H7 (cell line): Measurements from ENCODE around the gene JOSD1. TPM values are rescaled to one million over a fixed set of nuclear protein-coding genes. Genes with fewer than 3 reads are reported as not detected.

Experiments
- DNase-seq: peaks from one replicate; pipeline ENCODE4 v3.0.0; 2012
- H3K27me3 ChIP-seq: 2 replicates; pipeline ENCODE4 v1.6.0; 2011; ENCODE audit warnings: mild to moderate bottlenecking, low read length; ENCODE audit not compliant: control insufficient read depth, insufficient read depth
- H3K36me3 ChIP-seq: replicated peaks from 2 replicates; pipeline ENCODE4 v1.5.1; 2011; ENCODE audit warnings: low read length; ENCODE audit not compliant: control insufficient read depth, insufficient read depth
- H3K4me3 ChIP-seq: 2 replicates; pipeline ENCODE4 v1.5.1; 2011; ENCODE audit warnings: low read depth, mild to moderate bottlenecking, control low read depth, low read length, moderate library complexity; ENCODE audit not compliant: insufficient read depth
- total RNA-seq: library from RNA; depleted of rRNA; stranded (reverse); fragments of >200 nt; shearing (Covaris generic); gene quantifications from 2 replicates; pipeline ENCODE4 v1.2.3, GENCODE V29; 2014

JOSD1 gene
- total RNA-seq, 1 experiment from 2014 or later: 33.8 TPM

DNA sequence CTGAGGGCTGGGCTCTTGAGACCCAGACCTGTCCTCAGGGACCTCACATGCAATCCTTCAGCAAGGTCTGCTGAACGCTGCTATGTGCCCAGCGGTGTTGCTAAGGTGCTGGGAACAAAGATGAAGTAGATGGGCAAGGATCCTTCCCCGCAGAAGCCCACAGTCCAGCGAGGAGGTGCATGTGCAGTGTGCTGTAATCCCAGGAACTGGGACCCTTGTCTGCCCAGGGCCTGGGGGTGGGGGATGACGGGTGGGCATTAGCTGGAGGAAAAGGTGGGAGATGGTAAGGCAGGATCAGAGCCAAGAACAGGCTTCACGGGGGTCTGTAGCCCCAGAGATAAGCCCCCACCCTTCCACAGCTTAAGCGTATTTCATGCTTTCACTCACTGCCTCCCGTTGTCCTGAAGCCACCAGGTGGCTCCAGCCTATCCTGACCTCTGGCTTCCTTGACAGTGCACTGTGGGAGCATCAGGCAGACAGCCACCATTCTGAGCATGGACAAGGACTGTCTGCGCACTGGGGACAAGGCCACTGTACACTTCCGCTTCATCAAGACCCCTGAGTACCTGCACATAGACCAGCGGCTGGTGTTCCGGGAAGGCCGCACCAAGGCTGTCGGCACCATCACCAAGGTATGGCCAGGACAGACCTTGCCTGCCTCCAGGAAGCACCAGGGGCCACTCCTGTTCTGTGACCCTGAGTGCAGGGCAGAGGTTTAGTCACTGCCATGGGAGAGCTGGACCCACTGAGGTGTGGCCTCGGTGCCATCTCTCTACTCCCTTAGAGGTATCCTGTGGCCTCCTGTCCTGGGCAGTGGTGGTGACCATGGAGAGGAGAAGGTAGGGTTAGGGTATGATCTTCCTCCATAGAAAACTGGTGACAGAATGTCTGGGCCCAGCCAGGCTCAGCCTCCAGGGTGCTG is 27.0 kb upstream of the JOSD1 start:
- H3K27me3 ChIP-seq: no peaks in the 10 kb centered on the region
- DNase-seq: no peak
- no peak overlapping the region for H3K4me3 ChIP-seq
- H3K36me3 ChIP-seq: peaks cover 72% of the 10 kb centered on the region

- DNase-seq: no peak
- H3K27me3 ChIP-seq: no peaks in the 10 kb centered on the region
- H3K4me3 ChIP-seq: no peak overlapping the region
- H3K36me3 ChIP-seq: peaks cover 74% of the 10 kb centered on the region
Observed at GRCh38 chr22:38727123-38727522, 26.4 kb upstream of the JOSD1 start.

GRCh38 chr22:38725900-38726655 is 25.3 kb upstream of the JOSD1 start:
- no peak for DNase-seq
- peaks cover 75% of the 10 kb centered on the region for H3K36me3 ChIP-seq
- no peak overlapping the region for H3K4me3 ChIP-seq
- H3K27me3 ChIP-seq: no peaks in the 10 kb centered on the region

- peak; percentile 81 for DNase-seq
- no peaks in the 10 kb centered on the region for H3K27me3 ChIP-seq
- peaks cover 70% of the 10 kb centered on the region for H3K36me3 ChIP-seq
- H3K4me3 ChIP-seq: no peak overlapping the region
Observed at GRCh38 chr22:38724926-38725571, 24.3 kb upstream of the JOSD1 start.

- DNase-seq: no peak
- Histone ChIP-seq H3K27me3 (no peaks in the 10 kb centered on the region), H3K36me3 (peaks cover 66% of the 10 kb centered on the region), H3K4me3 (no peak overlapping the region)
Observed at GRCh38 chr22:38724176-38724575, 23.4 kb upstream of the JOSD1 start.

GRCh38 chr22:38721551-38721950 is 20.8 kb upstream of the JOSD1 start:
- no peak for DNase-seq
- peaks cover 55% of the 10 kb centered on the region for H3K36me3 ChIP-seq
- H3K27me3 ChIP-seq: no peaks in the 10 kb centered on the region
- no peak overlapping the region for H3K4me3 ChIP-seq

GRCh38 chr22:38720350-38720749 is 19.6 kb upstream of the JOSD1 start:
- Histone ChIP-seq H3K36me3 (peaks cover 48% of the 10 kb centered on the region), H3K4me3 (no peak overlapping the region), H3K27me3 (no peaks in the 10 kb centered on the region)
- DNase-seq: no peak

DNA sequence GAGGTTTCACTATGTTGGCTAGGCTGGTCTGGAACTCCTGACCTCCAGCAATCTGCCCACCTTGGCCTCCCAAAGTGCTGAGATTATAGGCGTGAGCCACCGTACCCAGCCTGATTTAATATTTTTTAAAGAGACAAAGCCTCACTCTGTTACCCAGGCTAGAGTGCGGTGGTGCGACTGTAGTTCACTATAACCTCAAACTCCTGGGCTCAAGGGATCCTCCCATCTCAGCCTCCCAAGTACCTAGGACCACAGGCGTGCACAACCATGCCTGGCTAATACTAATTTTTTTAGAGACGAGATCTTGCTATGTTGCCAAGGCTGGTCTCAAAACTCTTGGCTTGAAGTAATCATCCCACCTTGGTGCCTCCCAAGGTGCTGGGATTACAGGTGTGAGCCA is 18.5 kb upstream of the JOSD1 start:
- Histone ChIP-seq H3K4me3 (no peak overlapping the region), H3K27me3 (no peaks in the 10 kb centered on the region), H3K36me3 (peaks cover 37% of the 10 kb centered on the region)
- no peak for DNase-seq

- Histone ChIP-seq H3K36me3 (peaks cover 33% of the 10 kb centered on the region), H3K4me3 (no peak overlapping the region), H3K27me3 (no peaks in the 10 kb centered on the region)
- peak; percentile 79 for DNase-seq
Observed at GRCh38 chr22:38718414-38718813, 17.7 kb upstream of the JOSD1 start.

DNA sequence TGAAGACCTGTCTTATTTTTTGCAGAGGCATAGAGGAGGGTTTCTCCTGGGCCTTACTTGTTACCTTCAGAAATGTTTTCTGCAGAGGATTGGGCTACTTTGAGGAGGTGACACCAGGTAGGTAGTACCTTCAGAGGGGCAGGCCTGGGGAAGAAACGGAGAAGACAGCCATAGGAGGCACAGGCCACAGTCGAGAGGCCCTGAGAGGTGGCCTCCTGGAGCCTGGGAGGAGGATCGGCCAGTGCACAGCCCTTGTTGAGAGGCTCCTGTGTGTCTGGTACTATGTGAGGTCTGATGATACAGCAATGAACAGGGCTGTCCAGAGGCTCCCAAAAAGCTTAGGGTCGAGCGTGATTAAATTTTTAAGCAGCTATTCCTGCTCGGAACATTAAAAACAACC is 16.5 kb upstream of the JOSD1 start:
- no peak for DNase-seq
- Histone ChIP-seq H3K4me3 (no peak overlapping the region), H3K36me3 (peaks cover 23% of the 10 kb centered on the region), H3K27me3 (no peaks in the 10 kb centered on the region)

GRCh38 chr22:38716826-38717225 is 16.1 kb upstream of the JOSD1 start:
- H3K4me3 ChIP-seq: no peak overlapping the region
- no peak for DNase-seq
- H3K36me3 ChIP-seq: peaks cover 22% of the 10 kb centered on the region
- no peaks in the 10 kb centered on the region for H3K27me3 ChIP-seq

GRCh38 chr22:38716271-38716670 is 15.5 kb upstream of the JOSD1 start:
- no peak for DNase-seq
- H3K36me3 ChIP-seq: peaks cover 18% of the 10 kb centered on the region
- H3K27me3 ChIP-seq: no peaks in the 10 kb centered on the region
- H3K4me3 ChIP-seq: no peak overlapping the region

- Histone ChIP-seq H3K36me3 (peaks cover 18% of the 10 kb centered on the region), H3K27me3 (no peaks in the 10 kb centered on the region), H3K4me3 (no peak overlapping the region)
- DNase-seq: no peak
Observed at GRCh38 chr22:38715852-38716251, 15.1 kb upstream of the JOSD1 start.

- no peak overlapping the region for H3K4me3 ChIP-seq
- H3K27me3 ChIP-seq: no peaks in the 10 kb centered on the region
- DNase-seq: no peak
- peaks cover 19% of the 10 kb centered on the region for H3K36me3 ChIP-seq
Observed at GRCh38 chr22:38715176-38715764, 14.5 kb upstream of the JOSD1 start.
